Activated T-helper 2 cell treated with anti-CD3 and anti-CD28 coated beads, Interferon-gamma antibody, Interleukin-2, Interleukin-4, amounts not matched to agents 10 μg/mL and 5 μg/mL and 100 μg/mL, durations not matched to agents 14 hours and 24 hours and 36 hours (primary cell): ENCODE results near the gene CLPTM1. TPM values are rescaled to one million over a fixed set of nuclear protein-coding genes. Genes with fewer than 3 reads are reported as not detected.

Experiments
- DNase-seq: peaks from one replicate; pipeline ENCODE4 v3.0.0; 2021; ENCODE audit warnings: low spot score
- H3K27ac Mint-ChIP-seq: one replicate; pipeline ENCODE4 v1.8.0; 2021; ENCODE audit warnings: mixed read lengths
- H3K27me3 Mint-ChIP-seq: one replicate; pipeline ENCODE4 v1.8.0; 2021; ENCODE audit warnings: low read depth, mixed read lengths
- H3K36me3 Mint-ChIP-seq: one replicate; pipeline ENCODE4 v1.8.0; 2021; ENCODE audit warnings: low read depth, mixed read lengths
- H3K4me1 Mint-ChIP-seq: one replicate; pipeline ENCODE4 v1.8.0; 2021; ENCODE audit warnings: low read depth, mixed read lengths
- H3K4me3 Mint-ChIP-seq: one replicate; pipeline ENCODE4 v1.8.0; 2021; ENCODE audit warnings: low read depth, mild to moderate bottlenecking, moderate library complexity, mixed read lengths
- H3K9me3 Mint-ChIP-seq: one replicate; pipeline ENCODE4 v1.8.0; 2021; ENCODE audit warnings: mixed read lengths
- intact Hi-C: fragments of 100-400 bp; cut with micrococcal nuclease; formaldehyde crosslinking; loops from one replicate; pipeline ENCODE4 v1.15.1; 2023
- total RNA-seq: library from RNA; stranded (reverse); gene quantifications from 2 replicates; pipeline ENCODE4 v1.2.3, GENCODE V29; 2022

CLPTM1 gene
- total RNA-seq, 1 donor from 2014 or later: 68.7 TPM

- intact Hi-C loops: no loop called here
Observed at GRCh38 chr19:45010306-45010705, 55.1 kb downstream of the CLPTM1 start.

DNA sequence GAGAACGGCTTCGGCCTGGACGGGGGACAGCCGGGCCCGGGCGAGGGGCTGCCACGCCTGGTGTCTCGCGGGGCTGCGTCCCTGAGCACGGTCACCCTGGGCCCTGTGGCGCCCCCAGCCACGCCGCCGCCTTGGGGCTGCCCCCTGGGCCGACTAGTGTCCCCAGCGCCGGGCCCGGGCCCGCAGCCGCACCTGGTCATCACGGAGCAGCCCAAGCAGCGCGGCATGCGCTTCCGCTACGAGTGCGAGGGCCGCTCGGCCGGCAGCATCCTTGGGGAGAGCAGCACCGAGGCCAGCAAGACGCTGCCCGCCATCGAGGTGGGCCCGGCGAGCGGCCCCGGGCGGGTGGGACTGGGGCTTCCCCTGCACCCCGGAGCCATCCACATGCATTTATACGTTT lies 56.8 kb downstream of the CLPTM1 start:
- no peaks in the 10 kb centered on the region for H3K9me3 Mint-ChIP-seq
- peaks cover 59% of the 10 kb centered on the region for H3K36me3 Mint-ChIP-seq
- H3K4me1 Mint-ChIP-seq: peaks cover 7% of the 10 kb centered on the region
- H3K4me3 Mint-ChIP-seq: no peak overlapping the region
- intact Hi-C loops: no loop called here
- H3K27me3 Mint-ChIP-seq: no peaks in the 10 kb centered on the region
- H3K27ac Mint-ChIP-seq: no peak overlapping the region
- DNase-seq: no peak

More at GRCh38 chr19:45010306-45010705, 55.1 kb downstream of the CLPTM1 start:
- H3K27me3 Mint-ChIP-seq: no peaks in the 10 kb centered on the region
- H3K4me3 Mint-ChIP-seq: no peak overlapping the region
- H3K36me3 Mint-ChIP-seq: peaks cover 64% of the 10 kb centered on the region
- DNase-seq: no peak
- H3K4me1 Mint-ChIP-seq: peaks cover 2% of the 10 kb centered on the region
- no peak overlapping the region for H3K27ac Mint-ChIP-seq
- no peaks in the 10 kb centered on the region for H3K9me3 Mint-ChIP-seq

GRCh38 chr19:45016388-45017314 lies 61.5 kb downstream of the CLPTM1 start:
- peak; percentile 46 for DNase-seq
- intact Hi-C loops: no loop called here
- H3K4me1 Mint-ChIP-seq: peaks cover 7% of the 10 kb centered on the region
- H3K9me3 Mint-ChIP-seq: no peaks in the 10 kb centered on the region
- H3K36me3 Mint-ChIP-seq: peaks cover 45% of the 10 kb centered on the region
- peak overlapping the region; percentile 77 for H3K27ac Mint-ChIP-seq
- H3K27me3 Mint-ChIP-seq: no peaks in the 10 kb centered on the region
- peak overlapping the region; percentile 19 for H3K4me3 Mint-ChIP-seq

- intact Hi-C loops: no loop called here
- no peaks in the 10 kb centered on the region for H3K9me3 Mint-ChIP-seq
- no peak for DNase-seq
- peaks cover 7% of the 10 kb centered on the region for H3K4me1 Mint-ChIP-seq
- H3K27me3 Mint-ChIP-seq: no peaks in the 10 kb centered on the region
- no peak overlapping the region for H3K4me3 Mint-ChIP-seq
- H3K27ac Mint-ChIP-seq: no peak overlapping the region
- H3K36me3 Mint-ChIP-seq: peaks cover 47% of the 10 kb centered on the region
Observed at GRCh38 chr19:45019187-45019586, 64.0 kb downstream of the CLPTM1 start.

- Mint-ChIP-seq H3K9me3 (no peaks in the 10 kb centered on the region), H3K4me3 (no peak overlapping the region), H3K4me1 (peaks cover 7% of the 10 kb centered on the region), H3K27me3 (no peaks in the 10 kb centered on the region), H3K27ac (no peak overlapping the region), H3K36me3 (peaks cover 42% of the 10 kb centered on the region)
- DNase-seq: no peak
- intact Hi-C loops: no loop called here
Observed at GRCh38 chr19:45020071-45020470, 64.9 kb downstream of the CLPTM1 start.

- Mint-ChIP-seq H3K9me3 (no peaks in the 10 kb centered on the region), H3K36me3 (peaks cover 45% of the 10 kb centered on the region), H3K27me3 (no peaks in the 10 kb centered on the region), H3K4me1 (no peaks in the 10 kb centered on the region), H3K27ac (no peak overlapping the region), H3K4me3 (no peak overlapping the region)
- intact Hi-C loops: no loop called here
- no peak for DNase-seq
Observed at GRCh38 chr19:45021971-45022370, 66.8 kb downstream of the CLPTM1 start.

- no peaks in the 10 kb centered on the region for H3K27me3 Mint-ChIP-seq
- no peak for DNase-seq
- intact Hi-C loops: no loop called here
- H3K4me3 Mint-ChIP-seq: no peak overlapping the region
- no peak overlapping the region for H3K27ac Mint-ChIP-seq
- peaks cover 51% of the 10 kb centered on the region for H3K36me3 Mint-ChIP-seq
- H3K9me3 Mint-ChIP-seq: no peaks in the 10 kb centered on the region
- no peaks in the 10 kb centered on the region for H3K4me1 Mint-ChIP-seq
Observed at GRCh38 chr19:45023048-45023447, 67.9 kb downstream of the CLPTM1 start.

DNA sequence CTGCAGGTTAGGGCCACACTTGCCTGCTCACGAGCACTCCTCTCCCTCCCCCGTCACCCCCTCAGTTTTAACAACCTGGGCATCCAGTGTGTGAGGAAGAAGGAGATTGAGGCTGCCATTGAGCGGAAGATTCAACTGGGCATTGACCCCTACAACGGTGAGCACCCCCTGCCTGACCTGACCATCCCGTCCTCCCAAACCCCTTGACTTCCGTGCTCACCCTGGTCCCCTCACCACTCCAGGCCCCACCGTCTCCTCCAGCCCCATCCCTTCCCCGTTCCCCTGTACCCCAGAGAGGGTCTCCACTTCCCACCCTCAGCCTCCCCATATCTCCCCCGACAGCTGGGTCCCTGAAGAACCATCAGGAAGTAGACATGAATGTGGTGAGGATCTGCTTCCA lies 70.1 kb downstream of the CLPTM1 start:
- H3K36me3 Mint-ChIP-seq: peaks cover 64% of the 10 kb centered on the region
- no peak for DNase-seq
- no peaks in the 10 kb centered on the region for H3K9me3 Mint-ChIP-seq
- no peaks in the 10 kb centered on the region for H3K4me1 Mint-ChIP-seq
- H3K4me3 Mint-ChIP-seq: no peak overlapping the region
- no peaks in the 10 kb centered on the region for H3K27me3 Mint-ChIP-seq
- H3K27ac Mint-ChIP-seq: no peak overlapping the region
- intact Hi-C loops: no loop called here

DNA sequence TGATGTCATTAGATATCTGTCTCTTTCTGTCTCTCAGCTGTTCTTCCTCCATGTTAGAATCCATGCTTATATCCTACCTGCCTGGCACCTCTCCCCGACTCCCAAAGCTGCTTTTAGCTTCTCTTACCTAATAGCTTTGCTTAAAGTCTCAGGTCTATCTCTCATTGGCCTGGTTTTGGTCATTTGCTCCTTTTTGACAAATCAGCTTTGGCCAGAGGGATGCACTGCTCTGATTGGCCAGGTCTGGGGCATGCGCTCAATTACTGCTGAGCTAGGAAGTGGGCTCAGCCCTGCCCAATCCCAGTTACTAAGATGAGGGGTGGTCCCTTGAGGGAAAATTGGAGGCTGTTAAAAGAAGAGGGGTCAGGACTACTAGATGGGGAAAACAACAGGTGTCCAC lies 72.2 kb downstream of the CLPTM1 start:
- intact Hi-C loops: no loop called here
- Mint-ChIP-seq H3K27ac (no peak overlapping the region), H3K27me3 (no peaks in the 10 kb centered on the region)

GRCh38 chr19:45030825-45031224 lies 75.6 kb downstream of the CLPTM1 start:
- Mint-ChIP-seq H3K36me3 (peaks cover 81% of the 10 kb centered on the region), H3K27ac (no peak overlapping the region), H3K4me3 (no peak overlapping the region), H3K9me3 (no peaks in the 10 kb centered on the region), H3K27me3 (no peaks in the 10 kb centered on the region), H3K4me1 (no peaks in the 10 kb centered on the region)
- intact Hi-C loops: no loop called here
- DNase-seq: no peak

More for the DNA sequence above, 72.2 kb downstream of the CLPTM1 start:
- H3K9me3 Mint-ChIP-seq: no peaks in the 10 kb centered on the region
- no peak overlapping the region for H3K4me3 Mint-ChIP-seq
- no peak for DNase-seq
- no peaks in the 10 kb centered on the region for H3K4me1 Mint-ChIP-seq
- peaks cover 73% of the 10 kb centered on the region for H3K36me3 Mint-ChIP-seq

- peaks cover 70% of the 10 kb centered on the region for H3K36me3 Mint-ChIP-seq
- intact Hi-C loops: no loop called here
- no peaks in the 10 kb centered on the region for H3K27me3 Mint-ChIP-seq
- no peak overlapping the region for H3K27ac Mint-ChIP-seq
- no peaks in the 10 kb centered on the region for H3K9me3 Mint-ChIP-seq
- DNase-seq: no peak
- no peaks in the 10 kb centered on the region for H3K4me1 Mint-ChIP-seq
- no peak overlapping the region for H3K4me3 Mint-ChIP-seq
Observed at GRCh38 chr19:45032421-45032820, 77.2 kb downstream of the CLPTM1 start.

DNA sequence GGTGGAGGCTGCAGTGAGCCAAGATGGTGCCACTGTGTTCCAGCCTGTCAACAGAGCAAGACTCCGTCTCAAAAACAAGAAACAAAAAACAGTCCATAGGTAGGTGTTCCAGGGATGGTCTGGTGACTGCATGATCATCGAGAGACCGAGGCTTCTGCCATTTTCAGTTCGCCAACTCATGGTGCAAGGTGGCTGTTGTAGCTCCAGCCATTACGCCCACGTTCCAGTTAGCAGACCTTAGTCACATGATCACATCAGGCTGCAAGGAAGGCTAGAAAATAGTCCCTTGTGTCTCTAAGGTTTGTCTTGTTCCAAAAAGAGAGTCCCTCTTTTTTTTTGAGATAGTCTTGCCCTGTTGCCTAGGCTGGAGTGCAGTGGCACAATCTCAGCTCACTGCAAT lies 80.6 kb downstream of the CLPTM1 start:
- intact Hi-C loops: loop anchor here (5.0 kb wide), 1 partner anchor 42 kb away; the partner anchor contains the start of genes GEMIN7 and ZNF296
- peaks cover 61% of the 10 kb centered on the region for H3K36me3 Mint-ChIP-seq

DNA sequence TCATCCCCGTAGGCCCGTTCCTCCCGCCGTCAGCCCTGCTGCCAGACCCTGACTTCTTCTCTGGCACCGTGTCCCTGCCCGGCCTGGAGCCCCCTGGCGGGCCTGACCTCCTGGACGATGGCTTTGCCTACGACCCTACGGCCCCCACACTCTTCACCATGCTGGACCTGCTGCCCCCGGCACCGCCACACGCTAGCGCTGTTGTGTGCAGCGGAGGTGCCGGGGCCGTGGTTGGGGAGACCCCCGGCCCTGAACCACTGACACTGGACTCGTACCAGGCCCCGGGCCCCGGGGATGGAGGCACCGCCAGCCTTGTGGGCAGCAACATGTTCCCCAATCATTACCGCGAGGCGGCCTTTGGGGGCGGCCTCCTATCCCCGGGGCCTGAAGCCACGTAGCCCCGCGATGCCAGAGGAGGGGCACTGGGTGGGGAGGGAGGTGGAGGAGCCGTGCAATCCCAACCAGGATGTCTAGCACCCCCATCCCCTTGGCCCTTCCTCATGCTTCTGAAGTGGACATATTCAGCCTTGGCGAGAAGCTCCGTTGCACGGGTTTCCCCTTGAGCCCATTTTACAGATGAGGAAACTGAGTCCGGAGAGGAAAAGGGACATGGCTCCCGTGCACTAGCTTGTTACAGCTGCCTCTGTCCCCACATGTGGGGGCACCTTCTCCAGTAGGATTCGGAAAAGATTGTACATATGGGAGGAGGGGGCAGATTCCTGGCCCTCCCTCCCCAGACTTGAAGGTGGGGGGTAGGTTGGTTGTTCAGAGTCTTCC lies 82.4 kb downstream of the CLPTM1 start:
- H3K27me3 Mint-ChIP-seq: no peaks in the 10 kb centered on the region
- no peak for DNase-seq
- H3K9me3 Mint-ChIP-seq: no peaks in the 10 kb centered on the region
- H3K36me3 Mint-ChIP-seq: peaks cover 61% of the 10 kb centered on the region
- intact Hi-C loops: loop anchor here (5.0 kb wide), 1 partner anchor 40 kb away; the partner anchor contains the start of genes GEMIN7 and ZNF296
- H3K4me1 Mint-ChIP-seq: peaks cover 21% of the 10 kb centered on the region
- peak overlapping the region; percentile 49 for H3K27ac Mint-ChIP-seq
- peak overlapping the region; percentile 64 for H3K4me3 Mint-ChIP-seq

More for the DNA sequence above, 80.6 kb downstream of the CLPTM1 start:
- Mint-ChIP-seq H3K4me1 (peaks cover 13% of the 10 kb centered on the region), H3K27ac (no peak overlapping the region), H3K4me3 (no peak overlapping the region), H3K27me3 (no peaks in the 10 kb centered on the region), H3K9me3 (no peaks in the 10 kb centered on the region)
- no peak for DNase-seq
